Activated CD4-positive, alpha-beta memory T cell treated with anti-CD3 and anti-CD28 coated beads, Interleukin-2, amount 10 ng/mL, durations not matched to agents 7 days and 5 days (primary cell): ENCODE data around the gene PTPRQ. TPM values are rescaled to one million over a fixed set of nuclear protein-coding genes. Genes with fewer than 3 reads are reported as not detected.

Experiments used
- CTCF ChIA-PET: fragments of 350-600 bp; sonication (Branson Sonifier 250); formaldehyde crosslinking; loops from one replicate; lab custom pipeline; 2021; ENCODE audit warnings: antibody characterized with exemption, inconsistent platforms; lab: Charles Lee
- POLR2A ChIA-PET: fragments of 350-600 bp; sonication (Branson Sonifier 250); formaldehyde crosslinking; loops from one replicate; lab custom pipeline; 2021; ENCODE audit warnings: antibody characterized with exemption; lab: Charles Lee
- DNase-seq: peaks from one replicate; pipeline ENCODE4 v3.0.0-alpha.2; 2020
- H3K27ac Mint-ChIP-seq: one replicate; pipeline ENCODE4 v1.8.0; 2021; ENCODE audit warnings: mild to moderate bottlenecking, mixed read lengths
- H3K27me3 Mint-ChIP-seq: one replicate; pipeline ENCODE4 v1.8.0; 2021; ENCODE audit warnings: mixed read lengths
- H3K36me3 Mint-ChIP-seq: one replicate; pipeline ENCODE4 v1.8.0; 2021; ENCODE audit warnings: low read depth, mixed read lengths
- H3K4me1 Mint-ChIP-seq: one replicate; pipeline ENCODE4 v1.8.0; 2021; ENCODE audit warnings: mixed read lengths
- H3K4me3 Mint-ChIP-seq: one replicate; pipeline ENCODE4 v1.8.0; 2021; ENCODE audit warnings: mild to moderate bottlenecking, mixed read lengths
- H3K9me3 Mint-ChIP-seq: one replicate; pipeline ENCODE4 v1.8.0; 2021; ENCODE audit warnings: mixed read lengths
- total RNA-seq, 2 experiments: library from RNA; stranded (reverse); gene quantifications; one replicate each; pipeline ENCODE4 v1.2.3, GENCODE V29; 2021

Gene PTPRQ
- total RNA-seq, 2 experiments from 2014 or later, result not detected

DNA sequence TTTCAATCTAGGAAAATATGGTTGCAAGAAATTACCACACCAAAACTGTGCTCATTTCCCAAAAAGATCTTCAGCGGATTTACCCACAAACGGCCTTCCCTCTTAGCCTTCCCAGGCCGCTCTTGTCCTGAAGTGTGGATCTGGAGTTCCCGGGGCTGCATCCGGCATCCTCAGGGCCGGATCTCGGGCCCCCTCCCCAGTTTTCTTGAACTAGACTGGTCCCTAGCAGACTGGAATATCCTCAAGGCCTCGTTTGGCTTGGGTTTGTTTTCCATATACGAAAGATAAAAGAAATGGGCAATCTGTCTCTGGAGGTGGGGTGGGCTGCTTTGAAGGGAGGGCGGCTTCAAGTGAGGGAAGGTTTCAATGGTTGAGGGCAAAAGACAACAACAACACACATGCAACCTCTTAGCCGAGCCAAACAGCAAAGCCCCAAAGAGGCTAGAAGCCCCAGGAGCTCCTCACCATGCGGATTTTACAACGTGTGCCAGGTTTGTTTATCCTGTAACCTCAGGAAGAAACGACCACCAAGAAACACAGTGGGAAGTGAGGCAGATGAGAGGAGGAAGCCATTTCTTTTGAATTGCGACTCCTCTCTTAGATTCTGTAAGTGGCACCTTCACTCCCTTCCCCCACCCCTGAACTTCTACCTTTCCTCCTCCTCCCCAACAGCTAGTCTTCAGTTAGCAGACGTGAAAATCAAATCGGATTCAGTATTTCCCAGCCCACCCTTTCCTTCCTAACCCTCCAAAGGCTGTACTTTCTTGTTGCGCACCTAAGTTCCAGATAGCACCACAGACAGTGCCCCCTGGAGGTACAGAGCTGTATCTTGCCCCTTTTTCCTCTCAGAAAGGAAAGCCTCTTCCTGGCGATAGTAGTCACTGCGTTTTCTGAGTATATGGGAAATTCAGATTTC lies 266.0 kb downstream of the PTPRQ start:
- ChIA-PET POLR2A (no interaction called here), CTCF (no interaction called here)
- Mint-ChIP-seq H3K36me3 (no peaks in the 10 kb centered on the region), H3K4me1 (peaks cover 2% of the 10 kb centered on the region), H3K9me3 (no peaks in the 10 kb centered on the region), H3K27ac (no peak overlapping the region), H3K27me3 (peaks cover 37% of the 10 kb centered on the region), H3K4me3 (no peak overlapping the region)
- DNase-seq, result no peak

DNA sequence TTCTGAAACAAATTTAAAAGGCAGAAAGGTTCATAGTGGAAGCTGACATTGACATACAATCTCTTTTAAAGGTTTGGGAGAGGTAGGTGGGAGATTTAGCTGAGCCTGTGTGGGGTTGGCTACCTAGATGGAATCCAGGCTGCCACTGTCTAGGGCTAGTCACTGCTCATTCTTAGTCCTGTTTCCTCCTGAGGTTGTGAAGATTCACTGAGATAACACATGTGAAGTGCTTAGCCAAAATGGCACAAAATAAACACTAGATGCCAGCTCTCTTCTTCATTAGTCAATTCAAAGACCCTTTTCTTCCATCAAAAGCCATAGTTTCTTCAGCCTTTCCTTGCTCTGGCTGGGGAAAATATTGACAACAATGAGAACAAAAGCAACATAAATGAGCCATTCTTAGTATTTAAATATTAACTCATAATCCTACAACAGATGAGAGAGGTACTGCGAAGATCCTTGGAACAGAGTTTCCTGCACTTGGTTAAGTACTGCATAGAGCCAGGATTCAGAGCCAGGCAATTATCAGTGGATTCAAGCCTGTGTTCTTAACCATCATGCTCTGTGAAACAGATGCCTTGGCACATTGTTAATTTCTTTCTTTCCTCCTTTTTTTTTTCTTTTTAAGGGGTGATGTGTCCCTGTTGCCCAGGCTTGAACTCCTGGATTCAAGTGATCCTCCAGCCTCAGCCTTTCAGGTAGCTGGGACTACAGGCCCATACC lies 266.9 kb downstream of the PTPRQ start:
- Mint-ChIP-seq H3K27ac (no peak overlapping the region), H3K36me3 (no peaks in the 10 kb centered on the region), H3K27me3 (peaks cover 40% of the 10 kb centered on the region), H3K4me3 (no peak overlapping the region), H3K4me1 (peaks cover 2% of the 10 kb centered on the region), H3K9me3 (no peaks in the 10 kb centered on the region)
- ChIA-PET CTCF (no interaction called here), POLR2A (no interaction called here)
- no peak for DNase-seq

DNA sequence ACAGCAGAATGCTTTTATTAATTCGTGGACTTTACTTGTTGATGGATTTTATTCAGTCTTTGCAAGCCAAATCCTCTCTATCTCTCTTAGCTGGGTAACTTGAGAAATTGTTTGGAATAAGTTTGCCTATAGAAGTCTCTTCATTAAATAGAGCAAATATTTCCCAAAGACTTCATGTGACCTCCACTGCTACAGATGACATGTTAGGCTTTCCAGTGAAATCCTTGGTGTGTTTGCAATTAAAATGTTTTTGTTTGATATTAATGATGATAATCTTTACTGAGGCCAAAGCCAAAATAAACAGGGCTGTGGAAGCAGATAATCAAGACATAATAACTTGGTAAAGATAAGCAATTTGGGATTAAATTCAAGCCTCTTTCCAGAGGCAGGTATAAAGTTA lies 267.8 kb downstream of the PTPRQ start:
- H3K36me3 Mint-ChIP-seq, result no peaks in the 10 kb centered on the region
- H3K27me3 Mint-ChIP-seq, result peaks cover 42% of the 10 kb centered on the region
- no peak overlapping the region for H3K4me3 Mint-ChIP-seq
- no peak for DNase-seq
- ChIA-PET POLR2A (no interaction called here), CTCF (no interaction called here)
- peaks cover 2% of the 10 kb centered on the region for H3K4me1 Mint-ChIP-seq
- H3K27ac Mint-ChIP-seq, result no peak overlapping the region
- no peaks in the 10 kb centered on the region for H3K9me3 Mint-ChIP-seq

DNA sequence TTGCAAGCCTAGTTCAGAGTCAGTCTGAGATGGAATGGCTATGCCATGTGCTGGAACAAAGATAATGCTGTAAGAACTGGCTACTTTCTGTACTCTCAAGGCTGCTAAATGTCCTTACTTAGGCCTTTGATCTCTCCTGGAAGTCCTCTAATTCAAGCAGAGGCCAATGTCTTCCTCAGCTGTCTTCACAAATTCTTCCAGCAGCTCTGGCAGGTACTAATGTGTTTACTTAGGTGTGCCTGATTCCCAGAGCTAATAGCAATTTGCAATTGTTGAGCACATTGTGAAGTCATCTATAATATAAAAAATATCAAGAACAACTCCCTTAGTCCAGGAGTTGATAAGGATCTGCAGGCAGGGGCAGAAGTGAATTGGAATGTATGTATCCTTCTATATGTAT lies 268.8 kb downstream of the PTPRQ start:
- Mint-ChIP-seq H3K4me1 (peaks cover 2% of the 10 kb centered on the region), H3K9me3 (no peaks in the 10 kb centered on the region), H3K4me3 (no peak overlapping the region), H3K27me3 (peaks cover 34% of the 10 kb centered on the region), H3K27ac (no peak overlapping the region), H3K36me3 (no peaks in the 10 kb centered on the region)
- POLR2A ChIA-PET, result no interaction called here
- CTCF ChIA-PET, result interaction anchor here (0.7 kb wide), 2 partner anchors 7 to 42 kb away, joined by 3 read pairs; no protein-coding TSS in a partner anchor
- DNase-seq, result no peak

DNA sequence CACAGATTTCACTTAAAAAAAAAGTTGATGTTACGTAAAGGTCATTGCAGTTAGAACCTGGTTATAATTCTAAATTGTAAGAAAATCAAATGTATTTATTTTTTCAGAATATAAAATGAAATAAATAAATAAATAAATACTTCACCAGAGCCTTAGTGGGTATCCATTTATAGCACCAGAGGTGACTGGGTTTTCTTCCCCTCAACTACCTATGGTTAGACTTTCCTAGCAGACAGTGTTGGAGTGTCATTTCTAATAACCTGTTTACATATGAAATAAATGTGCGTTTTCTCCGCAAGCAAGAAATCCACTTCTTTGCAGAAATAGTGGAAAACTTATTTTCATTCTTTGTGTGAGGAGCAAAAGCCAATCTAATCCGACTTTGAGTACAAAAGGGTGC lies 269.4 kb downstream of the PTPRQ start:
- H3K4me1 Mint-ChIP-seq, result peaks cover 2% of the 10 kb centered on the region
- H3K36me3 Mint-ChIP-seq, result no peaks in the 10 kb centered on the region
- H3K27me3 Mint-ChIP-seq, result peaks cover 33% of the 10 kb centered on the region

DNA sequence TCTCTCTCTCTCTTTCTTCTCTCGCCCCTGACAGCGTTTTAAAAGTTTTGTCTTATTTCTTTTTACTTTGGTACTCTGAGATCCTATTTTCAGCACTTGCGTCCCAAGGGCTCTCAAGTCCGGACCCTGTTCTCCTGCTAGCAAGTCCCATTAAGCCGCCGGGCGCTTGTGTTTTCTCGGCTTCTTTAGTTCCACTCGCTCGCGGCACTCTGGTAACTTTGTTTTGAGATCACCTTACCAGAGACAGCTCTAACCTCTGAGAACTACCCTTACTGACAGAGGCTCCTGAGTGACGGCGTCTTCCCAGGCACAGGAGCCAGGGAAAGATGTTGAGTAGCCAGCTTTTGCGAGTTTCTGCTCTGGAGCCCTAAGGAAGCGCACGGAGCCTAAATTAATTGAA lies 270.0 kb downstream of the PTPRQ start:
- ChIA-PET CTCF (no interaction called here), POLR2A (no interaction called here)
- Mint-ChIP-seq H3K4me3 (no peak overlapping the region), H3K36me3 (no peaks in the 10 kb centered on the region), H3K9me3 (no peaks in the 10 kb centered on the region), H3K27me3 (peaks cover 26% of the 10 kb centered on the region), H3K27ac (no peak overlapping the region), H3K4me1 (no peaks in the 10 kb centered on the region)
- no peak for DNase-seq

More for the DNA sequence above, 269.4 kb downstream of the PTPRQ start:
- ChIA-PET POLR2A (no interaction called here), CTCF (no interaction called here)
- no peak for DNase-seq
- Mint-ChIP-seq H3K9me3 (no peaks in the 10 kb centered on the region), H3K27ac (no peak overlapping the region), H3K4me3 (no peak overlapping the region)

- Mint-ChIP-seq H3K36me3 (no peaks in the 10 kb centered on the region), H3K9me3 (no peaks in the 10 kb centered on the region), H3K27ac (no peak overlapping the region), H3K4me3 (no peak overlapping the region), H3K4me1 (no peaks in the 10 kb centered on the region), H3K27me3 (peaks cover 23% of the 10 kb centered on the region)
- POLR2A ChIA-PET, result no interaction called here
- DNase-seq, result no peak
- CTCF ChIA-PET, result no interaction called here
These were observed 270.8 kb downstream of the PTPRQ start for GRCh38 chr12:80714846-80715245.

DNA sequence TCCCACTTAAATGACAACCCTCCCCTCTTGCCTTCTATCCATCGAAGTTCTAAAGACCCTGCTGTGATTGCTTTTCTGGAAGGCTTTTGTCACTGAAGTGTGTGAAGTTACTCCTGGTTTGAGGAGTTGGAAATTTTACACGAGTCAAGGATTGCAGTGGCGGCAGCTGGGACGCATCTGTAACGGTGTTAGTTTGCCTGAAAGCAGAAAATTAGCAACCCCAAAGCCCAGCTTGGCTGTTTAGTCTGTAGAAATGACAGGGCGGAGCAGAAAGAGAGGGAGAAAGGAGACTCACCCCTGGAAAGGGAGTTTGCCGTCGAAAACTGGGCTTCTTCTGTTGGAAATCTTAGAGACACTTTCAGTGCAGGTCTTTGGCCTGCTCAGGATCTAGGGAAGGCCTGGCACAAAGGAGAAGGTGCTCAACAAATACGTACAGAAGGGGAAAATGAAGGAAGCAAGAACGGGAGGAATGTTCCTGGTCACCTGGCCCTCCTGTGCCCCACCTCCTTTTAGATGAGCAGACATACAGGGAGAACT lies 271.7 kb downstream of the PTPRQ start:
- Mint-ChIP-seq H3K27me3 (peaks cover 23% of the 10 kb centered on the region), H3K9me3 (no peaks in the 10 kb centered on the region), H3K27ac (no peak overlapping the region), H3K4me1 (no peaks in the 10 kb centered on the region), H3K4me3 (no peak overlapping the region), H3K36me3 (no peaks in the 10 kb centered on the region)
- DNase-seq, result no peak
- ChIA-PET CTCF (no interaction called here), POLR2A (no interaction called here)

DNA sequence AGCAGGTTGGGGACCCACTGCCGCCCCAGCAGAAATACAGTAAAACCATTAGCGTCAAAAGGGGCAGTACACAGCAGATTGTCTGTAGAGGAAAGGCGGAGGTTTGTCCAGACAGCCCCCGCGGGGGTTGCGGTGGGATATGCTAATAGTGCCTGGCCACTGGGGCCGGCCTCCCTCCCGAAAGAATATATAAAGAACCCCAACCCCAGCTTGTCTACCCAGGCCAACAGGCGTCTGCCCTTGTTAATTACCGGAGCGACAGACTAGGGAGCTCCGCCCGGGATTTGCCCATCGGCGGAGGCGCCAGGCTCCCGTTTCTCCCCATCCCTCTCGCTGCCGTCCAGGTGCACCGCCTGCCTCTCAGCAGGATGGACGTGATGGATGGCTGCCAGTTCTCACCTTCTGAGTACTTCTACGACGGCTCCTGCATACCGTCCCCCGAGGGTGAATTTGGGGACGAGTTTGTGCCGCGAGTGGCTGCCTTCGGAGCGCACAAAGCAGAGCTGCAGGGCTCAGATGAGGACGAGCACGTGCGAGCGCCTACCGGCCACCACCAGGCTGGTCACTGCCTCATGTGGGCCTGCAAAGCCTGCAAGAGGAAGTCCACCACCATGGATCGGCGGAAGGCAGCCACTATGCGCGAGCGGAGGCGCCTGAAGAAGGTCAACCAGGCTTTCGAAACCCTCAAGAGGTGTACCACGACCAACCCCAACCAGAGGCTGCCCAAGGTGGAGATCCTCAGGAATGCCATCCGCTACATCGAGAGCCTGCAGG lies 272.8 kb downstream of the PTPRQ start, which contains the start of gene MYF5:
Gene MYF5 (plus strand): TSS at position 217 of the 774 bp plus-strand sequence. CDS start 152 bp downstream, at position 369.
- Mint-ChIP-seq H3K4me1 (no peaks in the 10 kb centered on the region), H3K9me3 (no peaks in the 10 kb centered on the region)
- CTCF ChIA-PET, result no interaction called here

DNA sequence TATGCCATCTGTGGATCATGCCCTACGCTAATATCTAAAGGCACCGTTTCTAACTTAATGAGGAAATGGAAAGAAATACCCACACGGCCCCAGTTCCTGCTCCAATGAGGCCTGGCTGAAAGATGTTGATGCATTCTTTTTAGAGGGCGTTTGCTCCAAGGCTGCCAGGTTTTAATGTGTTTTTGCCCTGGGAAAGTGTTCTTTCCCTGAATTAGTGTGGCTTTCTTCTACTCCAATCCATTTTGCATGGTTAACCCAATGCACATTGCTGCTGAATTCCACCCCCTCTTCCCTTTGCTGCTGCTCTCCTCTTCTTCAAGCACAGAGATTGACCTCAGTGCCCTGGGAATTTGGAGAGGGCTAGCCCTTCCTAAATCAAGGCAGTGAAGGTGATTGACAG lies 273.8 kb downstream of the PTPRQ start:
- DNase-seq, result no peak
- no peaks in the 10 kb centered on the region for H3K4me1 Mint-ChIP-seq
- POLR2A ChIA-PET, result no interaction called here
- no peak overlapping the region for H3K27ac Mint-ChIP-seq
- H3K36me3 Mint-ChIP-seq, result no peaks in the 10 kb centered on the region
- H3K9me3 Mint-ChIP-seq, result no peaks in the 10 kb centered on the region
- no peak overlapping the region for H3K4me3 Mint-ChIP-seq
- CTCF ChIA-PET, result no interaction called here
- peaks cover 23% of the 10 kb centered on the region for H3K27me3 Mint-ChIP-seq

More for the DNA sequence above, 272.8 kb downstream of the PTPRQ start, which contains the start of gene MYF5:
- H3K4me3 Mint-ChIP-seq, result no peak within 1 kb of the TSS
- no peak for DNase-seq
- POLR2A ChIA-PET, result no interaction called here
- no peaks in the 10 kb centered on the region for H3K36me3 Mint-ChIP-seq
- H3K27ac Mint-ChIP-seq, result no peak within 1 kb of the TSS
- peaks cover 23% of the 10 kb centered on the region for H3K27me3 Mint-ChIP-seq

GRCh38 chr12:80720516-80720915 lies 276.5 kb downstream of the PTPRQ start:
- DNase-seq, result no peak
- no peak overlapping the region for H3K27ac Mint-ChIP-seq
- ChIA-PET POLR2A (no interaction called here), CTCF (interaction anchor here (0.6 kb wide), 1 partner anchor 8 kb away, joined by 3 read pairs; no protein-coding TSS in a partner anchor)
- H3K4me1 Mint-ChIP-seq, result no peaks in the 10 kb centered on the region
- H3K4me3 Mint-ChIP-seq, result no peak overlapping the region
- no peaks in the 10 kb centered on the region for H3K36me3 Mint-ChIP-seq
- no peaks in the 10 kb centered on the region for H3K9me3 Mint-ChIP-seq
- peaks cover 8% of the 10 kb centered on the region for H3K27me3 Mint-ChIP-seq

- DNase-seq, result no peak
- POLR2A ChIA-PET, result no interaction called here
- Mint-ChIP-seq H3K4me1 (no peaks in the 10 kb centered on the region), H3K27me3 (no peaks in the 10 kb centered on the region), H3K36me3 (no peaks in the 10 kb centered on the region), H3K27ac (no peak overlapping the region), H3K9me3 (no peaks in the 10 kb centered on the region), H3K4me3 (no peak overlapping the region)
- CTCF ChIA-PET, result no interaction called here
These were observed 277.3 kb downstream of the PTPRQ start for GRCh38 chr12:80721326-80721725.
